Measurements from ENCODE around the gene FXYD2. TPM values are rescaled to one million over a fixed set of nuclear protein-coding genes. Genes with fewer than 3 reads are reported as not detected.

FXYD2 gene
- total RNA-seq, 2 donors from 2014 or later, result 0.59 to 0.78 TPM

DNA sequence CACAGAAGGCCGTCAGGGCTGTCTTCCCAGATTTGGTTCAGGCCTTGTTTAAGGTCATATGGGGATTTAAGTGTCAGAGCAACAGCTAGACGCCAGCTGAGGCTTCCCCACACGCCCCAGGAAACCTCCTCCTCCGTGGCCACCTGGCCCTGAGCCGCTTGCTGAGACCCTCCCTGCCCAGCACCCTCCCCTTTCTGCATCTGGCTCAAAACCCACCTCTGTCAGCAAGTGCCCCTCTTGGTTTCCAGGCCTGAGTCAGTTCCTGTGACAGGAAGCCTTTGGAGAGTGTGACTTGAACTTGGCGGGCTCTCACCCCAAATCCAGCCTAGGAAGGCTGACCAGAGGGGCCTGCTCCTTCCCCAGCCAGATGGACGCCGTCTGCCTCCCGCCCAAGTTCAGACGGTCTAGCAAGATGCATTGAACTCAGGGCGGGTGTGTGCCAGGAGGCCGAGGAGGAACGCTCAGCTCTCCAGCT is 561 bp downstream of the FXYD2 start:
- Histone ChIP-seq H3K27me3 (no peaks in the 10 kb centered on the region), H3K9me3 (no peaks in the 10 kb centered on the region), H3K27ac (peak overlapping the region; percentile 73 to 78), H3K36me3 (no peaks in the 10 kb centered on the region), H3K4me1 (peaks cover 0 to 46% of the 10 kb centered on the region in 2 donors), H3K4me3 (no peak overlapping the region)
- DNase-seq (ENCODE audit: low spot score), result peak; percentile 82
- TF ChIP-seq, protein P1, sequence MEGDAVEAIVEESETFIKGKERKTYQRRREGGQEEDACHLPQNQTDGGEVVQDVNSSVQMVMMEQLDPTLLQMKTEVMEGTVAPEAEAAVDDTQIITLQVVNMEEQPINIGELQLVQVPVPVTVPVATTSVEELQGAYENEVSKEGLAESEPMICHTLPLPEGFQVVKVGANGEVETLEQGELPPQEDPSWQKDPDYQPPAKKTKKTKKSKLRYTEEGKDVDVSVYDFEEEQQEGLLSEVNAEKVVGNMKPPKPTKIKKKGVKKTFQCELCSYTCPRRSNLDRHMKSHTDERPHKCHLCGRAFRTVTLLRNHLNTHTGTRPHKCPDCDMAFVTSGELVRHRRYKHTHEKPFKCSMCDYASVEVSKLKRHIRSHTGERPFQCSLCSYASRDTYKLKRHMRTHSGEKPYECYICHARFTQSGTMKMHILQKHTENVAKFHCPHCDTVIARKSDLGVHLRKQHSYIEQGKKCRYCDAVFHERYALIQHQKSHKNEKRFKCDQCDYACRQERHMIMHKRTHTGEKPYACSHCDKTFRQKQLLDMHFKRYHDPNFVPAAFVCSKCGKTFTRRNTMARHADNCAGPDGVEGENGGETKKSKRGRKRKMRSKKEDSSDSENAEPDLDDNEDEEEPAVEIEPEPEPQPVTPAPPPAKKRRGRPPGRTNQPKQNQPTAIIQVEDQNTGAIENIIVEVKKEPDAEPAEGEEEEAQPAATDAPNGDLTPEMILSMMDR (IDR thresholded peaks at IDR 0.05), result no peak

DNA sequence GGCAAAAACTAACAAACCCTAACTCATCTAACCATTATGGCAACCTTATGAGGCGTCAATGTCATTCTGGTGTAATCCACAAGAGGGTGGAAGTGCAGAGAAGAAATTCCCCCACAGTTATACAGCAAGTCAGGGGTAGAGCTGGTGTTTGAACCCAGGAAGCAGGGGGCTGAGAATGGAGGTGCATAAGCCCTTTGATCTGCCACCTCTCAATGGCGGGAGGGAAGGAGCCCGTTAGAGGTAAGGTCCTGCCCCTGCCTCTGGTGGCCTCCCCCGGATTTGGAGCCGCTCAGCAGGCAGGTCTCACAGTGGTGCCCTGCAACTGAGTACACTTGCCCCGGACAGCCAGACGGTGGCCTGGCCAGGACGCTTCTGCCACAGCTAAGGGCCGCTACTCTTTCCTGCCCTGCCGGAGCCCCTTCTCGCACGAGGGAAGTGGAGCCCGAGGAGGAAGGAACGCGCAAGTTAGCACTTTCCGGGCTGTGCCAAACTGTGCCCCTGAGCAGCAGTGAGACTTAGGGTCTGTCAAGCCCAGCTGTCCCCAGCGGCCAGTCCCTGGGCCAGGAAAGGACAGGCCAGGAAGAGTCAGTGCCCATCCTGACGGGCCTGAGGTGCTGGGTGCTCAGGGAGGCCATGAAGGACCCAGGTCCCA is 1.1 kb downstream of the FXYD2 start:
- DNase-seq (ENCODE audit: low spot score), result no peak
- no peaks in the 10 kb centered on the region for H3K9me3 ChIP-seq
- peak overlapping the region; percentile 73 to 78 for H3K27ac ChIP-seq
- TF ChIP-seq, protein P1 (IDR thresholded peaks at IDR 0.05), result peak in 1 of 2 donors; percentile 46
- H3K36me3 ChIP-seq, result no peaks in the 10 kb centered on the region
- no peaks in the 10 kb centered on the region for H3K27me3 ChIP-seq
- H3K4me1 ChIP-seq, result peaks cover 0 to 40% of the 10 kb centered on the region in 2 donors
- H3K4me3 ChIP-seq, result no peak overlapping the region

DNA sequence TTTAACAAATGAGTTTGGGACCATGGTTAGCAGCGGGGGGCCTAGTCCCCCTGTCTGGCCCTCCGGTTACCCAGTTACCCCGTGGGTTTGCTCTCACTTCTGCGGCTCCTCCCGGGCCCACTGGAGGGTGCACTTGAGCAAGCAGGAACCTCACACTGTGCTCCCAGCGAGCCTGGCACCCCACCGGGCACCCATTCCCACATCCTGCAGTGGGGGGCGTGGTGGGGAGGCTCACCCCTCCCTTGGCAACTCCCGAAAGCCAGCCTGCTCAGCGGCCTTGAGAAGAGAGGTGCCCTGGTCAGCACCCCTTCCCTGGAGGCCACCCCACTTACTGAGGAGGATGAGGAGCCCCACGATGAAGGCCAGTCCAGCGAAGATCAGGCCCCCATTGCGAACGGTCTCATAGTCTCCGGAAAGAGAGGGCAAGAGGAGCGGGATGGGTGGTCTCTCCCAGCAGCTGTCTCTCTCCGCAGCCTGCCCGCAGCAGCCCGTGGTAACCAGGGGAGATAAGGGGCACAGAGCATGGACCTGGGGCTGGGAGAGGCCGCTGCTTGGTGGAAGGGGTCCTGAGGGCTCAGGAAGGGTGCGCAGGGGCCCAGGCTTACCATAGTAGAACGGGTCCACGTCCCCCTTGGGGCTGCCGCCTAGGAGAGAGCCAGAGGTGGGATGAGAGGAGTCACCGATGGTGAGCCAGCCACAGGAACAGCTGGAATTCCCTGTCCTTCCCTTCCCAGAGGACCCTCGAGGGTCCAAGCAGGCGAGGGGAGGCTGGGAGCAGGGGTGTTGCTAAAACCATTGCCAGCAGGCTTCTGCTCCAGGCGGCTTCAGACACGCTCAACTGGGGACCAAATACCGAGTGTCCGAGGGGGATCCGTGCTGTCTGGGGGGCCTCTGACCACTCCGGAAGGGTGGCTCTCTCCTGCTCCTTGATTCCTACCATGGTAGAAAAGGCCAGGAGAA is 2.2 kb downstream of the FXYD2 start:
- no peak overlapping the region for H3K27ac ChIP-seq
- TF ChIP-seq, protein P1 (IDR thresholded peaks at IDR 0.05), result peak in 1 of 2 donors; percentile 68
- no peak overlapping the region for H3K4me3 ChIP-seq
- H3K36me3 ChIP-seq, result no peaks in the 10 kb centered on the region
- no peak for DNase-seq (ENCODE audit: low spot score)
- peaks cover 0 to 45% of the 10 kb centered on the region in 2 donors for H3K4me1 ChIP-seq
- H3K27me3 ChIP-seq, result no peaks in the 10 kb centered on the region
- no peaks in the 10 kb centered on the region for H3K9me3 ChIP-seq

DNA sequence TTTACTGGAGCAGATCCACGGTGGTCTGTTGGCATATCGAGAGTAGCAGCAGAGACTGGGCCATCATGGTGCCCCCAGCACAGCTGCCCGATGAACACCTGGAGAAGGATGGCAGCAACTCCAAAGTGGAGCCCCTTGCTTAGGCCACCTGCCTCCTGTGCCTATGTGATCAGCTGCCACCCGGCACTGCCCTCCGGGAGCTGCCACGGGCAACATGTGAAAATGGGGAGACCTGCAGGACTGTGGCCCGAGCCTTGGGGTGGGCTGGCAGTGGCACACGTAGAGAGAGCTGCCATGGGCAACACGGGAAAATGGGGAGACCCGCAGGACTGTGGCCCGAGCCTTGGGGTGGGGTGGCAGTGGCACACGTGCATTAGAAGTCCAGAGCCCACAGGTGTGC is 3.1 kb downstream of the FXYD2 start:
- H3K9me3 ChIP-seq, result no peaks in the 10 kb centered on the region
- TF ChIP-seq, protein P1 (IDR thresholded peaks at IDR 0.05), result no peak
- H3K4me3 ChIP-seq, result no peak overlapping the region
- H3K27me3 ChIP-seq, result no peaks in the 10 kb centered on the region
- no peak overlapping the region for H3K27ac ChIP-seq
- DNase-seq (ENCODE audit: low spot score), result no peak
- H3K36me3 ChIP-seq, result no peaks in the 10 kb centered on the region
- H3K4me1 ChIP-seq, result peaks cover 0 to 52% of the 10 kb centered on the region in 2 donors

DNA sequence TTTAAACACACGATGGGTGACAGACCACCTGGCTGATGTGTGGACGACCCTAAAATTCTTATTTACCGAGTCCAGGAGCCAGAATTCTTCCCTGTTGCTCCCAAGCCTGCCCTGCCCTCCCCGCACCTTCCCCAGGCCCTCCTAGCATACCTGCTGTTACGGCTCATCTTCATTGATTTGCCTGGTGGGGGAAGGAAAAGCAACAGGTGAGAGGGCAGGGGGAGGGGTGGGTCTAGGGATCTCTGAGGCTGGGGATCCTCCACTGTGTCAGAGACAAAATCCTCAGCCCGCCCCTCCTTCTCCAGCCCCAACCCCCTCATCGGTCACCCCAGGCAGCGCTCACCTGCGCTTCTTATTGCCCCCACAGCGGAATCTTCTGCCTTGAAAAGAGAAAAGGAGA is 4.0 kb downstream of the FXYD2 start:
- Histone ChIP-seq H3K4me1 (peaks cover 0 to 58% of the 10 kb centered on the region in 2 donors), H3K27me3 (no peaks in the 10 kb centered on the region), H3K9me3 (no peaks in the 10 kb centered on the region), H3K4me3 (no peak overlapping the region), H3K36me3 (no peaks in the 10 kb centered on the region), H3K27ac (no peak overlapping the region)
- TF ChIP-seq, protein P1 (IDR thresholded peaks at IDR 0.05), result no peak
- DNase-seq (ENCODE audit: low spot score), result no peak

Data from right atrium auricular region (tissue), 2 donors.